ENCODE results near the gene CIPC. TPM values are rescaled to one million over a fixed set of nuclear protein-coding genes. Genes with fewer than 3 reads are reported as not detected.
A peak's percentile ranks its signal among the peaks of the same experiment; 100 is the strongest.

Gene CIPC
- total RNA-seq, 1 donor = 23.7 TPM

DNA sequence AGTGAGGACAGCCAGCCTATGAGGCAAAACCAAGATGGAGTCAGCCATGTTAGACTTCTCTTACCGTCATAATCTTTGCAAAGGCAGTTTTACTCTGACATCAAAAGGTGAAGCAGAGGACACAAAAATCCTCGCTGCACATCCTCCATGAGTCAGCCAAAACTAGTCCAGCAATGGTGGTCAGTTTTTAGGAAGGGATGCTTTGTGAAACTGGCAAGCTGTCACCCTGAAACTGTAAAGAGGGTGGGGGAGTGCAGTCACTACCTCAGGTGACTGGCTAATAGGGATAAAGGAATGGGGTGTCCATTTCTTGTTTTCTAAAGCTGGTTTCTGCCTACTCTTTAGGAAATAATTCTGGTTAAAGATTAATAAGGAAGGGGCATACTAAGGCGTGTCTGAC, 5.4 kb upstream of the CIPC start:
- no peak for DNase-seq (ENCODE audit: low read depth)
- H3K4me3 ChIP-seq (ENCODE audit: low read depth, low read length) = no peak overlapping the region
- TF ChIP-seq, protein P1, sequence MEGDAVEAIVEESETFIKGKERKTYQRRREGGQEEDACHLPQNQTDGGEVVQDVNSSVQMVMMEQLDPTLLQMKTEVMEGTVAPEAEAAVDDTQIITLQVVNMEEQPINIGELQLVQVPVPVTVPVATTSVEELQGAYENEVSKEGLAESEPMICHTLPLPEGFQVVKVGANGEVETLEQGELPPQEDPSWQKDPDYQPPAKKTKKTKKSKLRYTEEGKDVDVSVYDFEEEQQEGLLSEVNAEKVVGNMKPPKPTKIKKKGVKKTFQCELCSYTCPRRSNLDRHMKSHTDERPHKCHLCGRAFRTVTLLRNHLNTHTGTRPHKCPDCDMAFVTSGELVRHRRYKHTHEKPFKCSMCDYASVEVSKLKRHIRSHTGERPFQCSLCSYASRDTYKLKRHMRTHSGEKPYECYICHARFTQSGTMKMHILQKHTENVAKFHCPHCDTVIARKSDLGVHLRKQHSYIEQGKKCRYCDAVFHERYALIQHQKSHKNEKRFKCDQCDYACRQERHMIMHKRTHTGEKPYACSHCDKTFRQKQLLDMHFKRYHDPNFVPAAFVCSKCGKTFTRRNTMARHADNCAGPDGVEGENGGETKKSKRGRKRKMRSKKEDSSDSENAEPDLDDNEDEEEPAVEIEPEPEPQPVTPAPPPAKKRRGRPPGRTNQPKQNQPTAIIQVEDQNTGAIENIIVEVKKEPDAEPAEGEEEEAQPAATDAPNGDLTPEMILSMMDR (IDR thresholded peaks at IDR 0.05; ENCODE audit: insufficient read depth, low read depth, low read length) = no peak

DNA sequence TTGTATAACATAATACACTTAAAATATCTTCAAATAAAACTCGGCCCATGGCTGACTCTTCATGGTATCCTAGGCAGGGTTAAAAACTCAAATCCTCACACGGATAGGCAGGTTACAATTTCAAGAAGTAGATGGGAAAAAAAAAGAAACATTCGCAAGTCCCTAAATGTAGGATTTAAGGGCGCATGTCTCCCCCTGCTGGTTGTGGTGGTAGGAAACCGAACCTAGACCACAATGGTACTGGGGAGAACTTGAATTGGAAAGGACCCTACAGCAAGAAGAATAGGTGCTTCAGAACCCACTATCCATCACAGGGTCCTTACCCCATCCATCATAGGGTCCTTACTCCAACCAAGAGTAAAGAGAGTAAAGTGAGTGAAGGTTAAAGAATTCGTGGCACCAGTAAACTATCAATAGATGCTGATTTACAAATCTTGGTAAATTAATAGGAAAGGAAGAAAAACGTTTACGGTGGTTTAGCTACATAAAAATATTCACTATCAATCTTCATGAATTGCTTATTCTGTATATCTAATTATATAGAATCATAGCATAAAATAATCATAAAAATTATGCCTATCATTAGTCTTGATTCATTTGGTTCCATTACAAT, 3.3 kb upstream of the CIPC start:
- DNase-seq (ENCODE audit: low read depth) = peak; percentile 82
- TF ChIP-seq, protein P1 (IDR thresholded peaks at IDR 0.05; ENCODE audit: insufficient read depth, low read depth, low read length) = peak; percentile 92
- H3K4me3 ChIP-seq (ENCODE audit: low read depth, low read length) = no peak overlapping the region

DNA sequence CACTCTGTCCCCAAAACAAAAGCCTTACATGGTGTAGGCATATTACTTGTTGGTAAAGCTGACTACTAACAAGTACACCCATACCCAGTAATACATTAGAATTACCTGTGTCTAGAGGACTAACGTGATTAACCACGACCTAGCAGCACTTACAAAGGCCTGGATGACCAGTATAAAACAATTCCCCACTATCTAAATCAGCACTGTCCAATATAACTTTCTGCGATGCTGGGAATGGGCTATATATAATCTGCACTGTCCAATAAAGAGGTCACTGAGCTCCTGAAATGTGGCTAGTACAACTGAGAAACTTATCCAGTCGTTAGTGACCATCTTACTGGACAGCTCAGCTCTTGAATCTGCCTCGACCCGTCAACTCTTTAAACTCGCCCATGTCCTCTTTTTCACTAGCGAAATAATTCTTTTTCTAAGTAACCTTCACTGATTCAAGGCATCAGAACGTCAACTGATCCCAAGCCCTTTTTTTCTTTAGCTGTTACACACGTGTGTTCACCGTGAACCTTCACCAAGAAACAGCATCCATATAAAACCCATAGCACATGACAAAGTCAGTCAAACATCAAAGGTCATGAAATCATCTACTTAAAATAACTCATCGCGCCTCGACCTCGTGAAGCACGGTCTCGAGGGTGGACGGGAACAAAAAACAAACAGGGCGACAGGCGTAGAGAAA, 905 bp upstream of the CIPC start:
- DNase-seq (ENCODE audit: low read depth) = peak; percentile 57
- peak overlapping the region; percentile 72 for H3K4me3 ChIP-seq (ENCODE audit: low read depth, low read length)
- TF ChIP-seq, protein P1 (IDR thresholded peaks at IDR 0.05; ENCODE audit: insufficient read depth, low read depth, low read length) = no peak

DNA sequence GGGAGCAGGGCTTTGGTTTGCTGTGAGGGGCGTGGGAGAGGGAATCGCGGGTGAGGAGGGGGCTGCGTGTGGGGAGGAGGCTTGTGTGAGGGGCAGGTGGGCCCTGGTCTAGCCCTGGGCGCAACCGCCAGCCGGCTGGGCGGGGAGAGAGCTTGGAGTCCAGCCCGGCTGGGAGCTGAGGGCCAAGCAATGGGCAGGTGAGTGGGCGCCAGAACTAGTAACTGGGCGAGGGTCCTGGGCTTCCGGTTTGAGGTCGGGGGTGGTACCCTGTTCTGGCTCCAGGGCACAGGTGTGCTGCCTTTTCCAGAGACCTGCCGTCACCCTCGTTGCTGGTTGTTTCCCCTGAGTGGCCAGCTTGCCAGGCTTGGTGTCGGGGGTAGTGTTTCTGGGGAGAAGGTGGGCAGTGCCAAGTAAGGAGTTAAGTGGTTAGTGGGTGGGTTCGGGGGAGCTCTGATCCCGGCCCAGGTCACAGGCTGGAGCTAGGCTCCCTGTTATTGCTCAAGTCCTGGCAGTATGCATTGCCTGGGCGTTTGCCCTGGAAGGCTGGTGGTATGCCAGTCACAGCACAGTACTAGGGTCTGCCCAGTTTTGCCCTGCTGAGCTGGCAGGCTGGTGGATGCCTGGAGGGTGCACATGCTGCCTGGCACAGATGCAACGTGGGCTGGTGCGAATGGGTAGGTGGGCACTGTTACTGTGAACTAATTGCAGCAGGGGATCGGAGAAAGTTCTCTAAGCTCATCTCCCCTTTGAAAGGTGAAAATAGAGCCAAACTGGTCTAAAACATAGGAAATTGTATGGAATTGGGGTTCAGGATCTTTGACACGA, 683 bp downstream of the CIPC start:
- TF ChIP-seq, protein P1 (IDR thresholded peaks at IDR 0.05; ENCODE audit: insufficient read depth, low read depth, low read length) = no peak
- no peak for DNase-seq (ENCODE audit: low read depth)
- H3K4me3 ChIP-seq (ENCODE audit: low read depth, low read length) = peak overlapping the region; percentile 100

DNA sequence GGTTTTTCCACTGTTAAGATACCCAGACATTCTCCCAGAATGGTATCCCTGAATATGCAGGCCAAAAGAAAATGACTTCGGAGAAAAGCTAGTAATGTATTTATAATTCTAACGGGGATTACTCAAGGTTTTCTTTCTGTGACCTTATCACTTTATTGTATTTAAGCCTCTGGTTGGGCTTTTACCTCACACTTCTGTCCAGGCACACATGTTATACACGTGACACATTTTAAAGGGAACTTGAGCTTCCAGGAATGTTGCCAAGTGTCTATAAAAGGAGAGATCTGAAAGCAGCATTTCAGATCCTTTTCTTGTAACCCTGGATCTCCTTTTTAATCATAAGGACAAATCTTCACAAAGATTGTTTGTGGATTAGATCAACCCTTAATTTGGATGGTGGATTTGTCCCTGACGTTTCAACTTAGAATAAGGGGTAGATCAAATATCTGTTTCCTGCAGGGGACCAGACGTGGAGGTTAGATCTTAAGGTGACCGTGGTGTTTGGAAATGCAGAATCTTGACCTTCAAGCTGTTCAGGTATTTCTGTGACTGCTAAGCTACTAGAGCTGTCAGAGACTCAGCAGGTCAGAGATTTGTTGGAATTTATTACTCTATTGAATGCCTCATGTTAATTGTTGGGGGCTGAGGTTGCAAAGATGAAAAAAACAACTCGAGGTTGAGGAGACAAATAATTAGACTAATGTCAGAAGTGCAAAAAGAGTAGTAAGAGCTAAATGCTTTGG, 1.5 kb downstream of the CIPC start:
- H3K4me3 ChIP-seq (ENCODE audit: low read depth, low read length) = peak overlapping the region; percentile 100
- peak; percentile 91 for DNase-seq (ENCODE audit: low read depth)
- TF ChIP-seq, protein P1 (IDR thresholded peaks at IDR 0.05; ENCODE audit: insufficient read depth, low read depth, low read length) = no peak

DNA sequence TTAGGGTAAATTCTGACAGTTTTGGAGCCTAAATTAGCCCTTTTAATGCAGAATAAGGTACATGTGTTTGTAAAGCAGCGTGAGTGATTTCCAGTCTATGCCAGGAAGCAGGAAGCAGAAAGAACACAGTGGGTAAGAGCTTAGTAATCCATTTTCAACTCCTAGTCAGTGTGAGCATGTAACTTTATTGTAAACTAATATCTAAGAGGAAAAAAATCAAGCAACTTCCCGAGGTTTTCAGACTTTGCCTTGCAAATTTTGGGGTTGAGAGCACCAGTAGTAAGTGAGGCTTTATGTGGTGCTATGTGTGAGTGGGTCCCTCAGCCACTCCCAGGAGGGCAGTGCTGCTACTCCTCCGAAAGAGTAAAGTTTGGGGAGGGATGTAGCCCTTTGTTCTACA, 2.9 kb downstream of the CIPC start:
- TF ChIP-seq, protein P1 (IDR thresholded peaks at IDR 0.05; ENCODE audit: insufficient read depth, low read depth, low read length) = no peak
- DNase-seq (ENCODE audit: low read depth) = no peak
- no peak overlapping the region for H3K4me3 ChIP-seq (ENCODE audit: low read depth, low read length)
